Endothelial cell of umbilical vein (primary cell): ENCODE measurements around the gene CLEC4M. TPM values are rescaled to one million over a fixed set of nuclear protein-coding genes. Genes with fewer than 3 reads are reported as not detected.

Source experiments
- BruUV-seq: library from RNA; stranded (reverse); fragments of 400-500 nt; replicated peaks from 2 replicates; lab custom pipeline; 2021; lab: Mats Ljungman, UMichigan
- CTCF ChIA-PET: fragments of 300-600, 350-600 bp; sonication (Branson Sonifier 250); formaldehyde crosslinking; loops from one replicate; lab custom pipeline; 2021; ENCODE audit warnings: antibody characterized with exemption, inconsistent platforms; lab: Charles Lee
- POLR2A ChIA-PET: fragments of 300-600, 350-600 bp; sonication (Branson Sonifier 250); formaldehyde crosslinking; loops from one replicate; lab custom pipeline; 2021; ENCODE audit warnings: antibody characterized with exemption, inconsistent platforms; lab: Charles Lee
- DNase-seq: peaks from one replicate; pipeline ENCODE4 v3.0.0-alpha.2; 2011; ENCODE audit warnings: low read depth, low spot score
- FAIRE-seq: peaks from 2 replicates; lab custom pipeline; 2011; peaks lifted over from hg19 to GRCh38; lab: Jason Lieb, UNC
- H2AFZ ChIP-seq: 2 replicates; pipeline ENCODE4 v1.6.0; 2012; ENCODE audit warnings: low read depth, low read length, control low read depth, inconsistent platforms
- H3K27ac ChIP-seq: 2 replicates; pipeline ENCODE4 v1.5.1; 2011; ENCODE audit warnings: low read depth, mild to moderate bottlenecking, control low read depth, low read length, moderate library complexity; ENCODE audit not compliant: insufficient read depth
- H3K27me3 ChIP-seq, 2 experiments: 2 replicates each; pipeline versions ENCODE4 v1.6.0 to v1.6.1; 2011; ENCODE audit warnings: low read length in 2 of 2, mixed read lengths in 1 of 2; ENCODE audit not compliant: control insufficient read depth in 2 of 2, insufficient read depth in 2 of 2
- H3K36me3 ChIP-seq, 2 experiments: 2 replicates in 1 of 2; 3 replicates in 1 of 2; pipeline ENCODE4 v1.5.1; 2011; ENCODE audit warnings: low read length in 2 of 2, mild to moderate bottlenecking in 1 of 2, moderate library complexity in 1 of 2; ENCODE audit not compliant: control insufficient read depth in 2 of 2, insufficient read depth in 2 of 2; ENCODE audit errors: extremely low read depth in 1 of 2
- H3K4me1 ChIP-seq: 3 replicates; pipeline ENCODE4 v1.5.1; 2011; ENCODE audit warnings: mild to moderate bottlenecking, low read length; ENCODE audit not compliant: control insufficient read depth, insufficient read depth; ENCODE audit errors: extremely low read depth
- H3K4me2 ChIP-seq: 2 replicates; pipeline ENCODE4 v1.6.1; 2011; ENCODE audit warnings: low read length, control low read depth, mixed read lengths; ENCODE audit not compliant: insufficient read depth
- H3K4me3 ChIP-seq, 3 experiments: fragments of 200-600 bp in 1 of 3; sonication (generic), shearing (Covaris generic) in 1 of 3; replicated peaks in 1 of 3; 2 replicates each; pipeline ENCODE4 v1.5.1; 2011 to 2016; ENCODE audit warnings: control low read depth in 3 of 3, low read length in 3 of 3, mild to moderate bottlenecking in 2 of 3, inconsistent platforms in 1 of 3, low read depth in 1 of 3, moderate library complexity in 1 of 3; ENCODE audit not compliant: insufficient read depth in 1 of 3
- H3K79me2 ChIP-seq: 2 replicates; pipeline ENCODE4 v1.6.0; 2012; ENCODE audit warnings: low read length, inconsistent platforms; ENCODE audit not compliant: control insufficient read depth, insufficient read depth
- H3K9ac ChIP-seq: replicated peaks from 2 replicates; pipeline ENCODE3; 2011; ENCODE audit warnings: low read length, control low read depth; ENCODE audit not compliant: insufficient read depth; ENCODE audit errors: extremely low read depth
- H3K9me1 ChIP-seq: replicated peaks from 3 replicates; pipeline ENCODE4 v1.6.0; 2011; ENCODE audit warnings: mild to moderate bottlenecking, low read length; ENCODE audit not compliant: control insufficient read depth, insufficient read depth; ENCODE audit errors: extremely low read depth
- H3K9me3 ChIP-seq: replicated peaks from 2 replicates; pipeline ENCODE4 v1.5.1; 2012; ENCODE audit warnings: low read length, inconsistent platforms; ENCODE audit not compliant: control insufficient read depth, insufficient read depth
- H4K20me1 ChIP-seq: replicated peaks from 2 replicates; pipeline ENCODE3; 2011; ENCODE audit warnings: mild to moderate bottlenecking, low read length; ENCODE audit not compliant: control insufficient read depth, insufficient read depth; ENCODE audit errors: extremely low read depth
- FOS ChIP-seq: IDR thresholded peaks from 2 replicates; pipeline ENCODE4 v1.6.1; 2011; ENCODE audit warnings: mild to moderate bottlenecking, low read length, moderate library complexity, borderline replicate concordance; ENCODE audit not compliant: insufficient read depth
- JUN ChIP-seq: IDR thresholded peaks from 2 replicates; pipeline ENCODE4 v1.6.1; 2011; ENCODE audit warnings: borderline replicate concordance, low read depth; ENCODE audit not compliant: insufficient read length, insufficient read depth
- POLR2A ChIP-seq: IDR thresholded peaks from 2 replicates; pipeline ENCODE4 v1.6.1; 2012; ENCODE audit warnings: low read depth, mild to moderate bottlenecking, control low read depth, low read length
- POLR2AphosphoS5 ChIP-seq: IDR thresholded peaks from 2 replicates; pipeline ENCODE4 v1.6.1; 2012; ENCODE audit warnings: low read depth, mild to moderate bottlenecking, control low read depth, low read length, moderate library complexity; ENCODE audit not compliant: insufficient read depth
- dilution Hi-C: fragments of 300-500 bp; cut with MboI; formaldehyde crosslinking; loops from one replicate; pipeline ENCODE4 v1.15.0; 2019; ENCODE audit warnings: low sequenced_read_pairs; ENCODE audit not compliant: extremely low pct_ligation_motif_present
- intact Hi-C: fragments of 100-400 bp; cut with micrococcal nuclease; formaldehyde crosslinking; loops from one replicate; pipeline ENCODE4 v1.10.0; 2022
- polyA plus RNA-seq, 4 experiments: library from polyadenylated mRNA; depleted of rRNA in 3 of 4; stranded (reverse) in 3 of 4; unstranded in 1 of 4; fragments of >200 nt; gene quantifications; 2 replicates each; pipeline versions ENCODE4 v1.2.1 to v1.2.3, GENCODE V29; 2011 to 2012; ENCODE audit warnings: missing spikeins in 1 of 4
- total RNA-seq: library from RNA; stranded (reverse); gene quantifications from 2 replicates; pipeline ENCODE4 v1.2.3, GENCODE V29; 2021
- TF ChIP-seq, protein P1 (sequence below), 2 donors: IDR thresholded peaks; 1 replicate in 1 of 2; 2 replicates in 1 of 2; pipeline ENCODE4 v1.5.1; 2011; ENCODE audit warnings: low read length in 2 of 2, mild to moderate bottlenecking in 2 of 2, moderate library complexity in 2 of 2, control low read depth in 1 of 2, inconsistent platforms in 1 of 2, low read depth in 1 of 2; ENCODE audit not compliant: insufficient read depth in 1 of 2; ENCODE audit errors: extremely low read depth in 1 of 2
- TF ChIP-seq, protein P2 (sequence below): IDR thresholded peaks from 2 replicates; pipeline ENCODE4 v1.6.1; 2011; ENCODE audit not compliant: insufficient read depth, insufficient read length

CLEC4M gene
- total and polyA plus RNA-seq, 2 donors (not counting 3 experiments of a cell fraction or from before 2014, with no cell fraction given) = 0.46 to 1.0 TPM

DNA sequence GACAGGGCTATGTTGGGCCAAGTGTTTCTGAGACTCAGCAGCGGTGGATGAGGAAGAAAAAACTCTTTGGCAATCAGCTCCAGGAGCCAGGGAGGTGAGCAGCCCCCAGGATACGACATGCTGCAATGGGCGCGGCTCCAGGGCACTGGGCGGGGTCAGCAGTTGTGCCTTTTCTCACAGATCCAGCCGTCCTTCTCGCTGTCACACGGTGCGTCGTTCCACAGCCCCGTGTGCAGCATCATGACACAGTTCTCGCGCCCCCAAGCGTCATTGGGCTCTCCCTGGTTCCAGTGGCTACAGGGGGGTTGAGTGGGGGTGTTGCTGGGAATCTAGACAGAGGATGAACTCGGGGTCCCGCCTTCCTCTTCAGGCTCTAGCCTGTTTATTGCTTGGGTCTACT is 33.8 kb upstream of the CLEC4M start:
- no peak for FAIRE-seq
- dilution Hi-C loops (no loop called here), intact Hi-C loops (no loop called here)
- TF ChIP-seq JUN = no peak
- TF ChIP-seq FOS = no peak
- TF ChIP-seq, protein P1, sequence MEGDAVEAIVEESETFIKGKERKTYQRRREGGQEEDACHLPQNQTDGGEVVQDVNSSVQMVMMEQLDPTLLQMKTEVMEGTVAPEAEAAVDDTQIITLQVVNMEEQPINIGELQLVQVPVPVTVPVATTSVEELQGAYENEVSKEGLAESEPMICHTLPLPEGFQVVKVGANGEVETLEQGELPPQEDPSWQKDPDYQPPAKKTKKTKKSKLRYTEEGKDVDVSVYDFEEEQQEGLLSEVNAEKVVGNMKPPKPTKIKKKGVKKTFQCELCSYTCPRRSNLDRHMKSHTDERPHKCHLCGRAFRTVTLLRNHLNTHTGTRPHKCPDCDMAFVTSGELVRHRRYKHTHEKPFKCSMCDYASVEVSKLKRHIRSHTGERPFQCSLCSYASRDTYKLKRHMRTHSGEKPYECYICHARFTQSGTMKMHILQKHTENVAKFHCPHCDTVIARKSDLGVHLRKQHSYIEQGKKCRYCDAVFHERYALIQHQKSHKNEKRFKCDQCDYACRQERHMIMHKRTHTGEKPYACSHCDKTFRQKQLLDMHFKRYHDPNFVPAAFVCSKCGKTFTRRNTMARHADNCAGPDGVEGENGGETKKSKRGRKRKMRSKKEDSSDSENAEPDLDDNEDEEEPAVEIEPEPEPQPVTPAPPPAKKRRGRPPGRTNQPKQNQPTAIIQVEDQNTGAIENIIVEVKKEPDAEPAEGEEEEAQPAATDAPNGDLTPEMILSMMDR (IDR thresholded peaks at IDR 0.05; ENCODE audit: extremely low read depth in 1 of 2, insufficient read depth in 1 of 2, low read depth in 1 of 2, low read length in 2 of 2) = no peak
- TF ChIP-seq POLR2A = no peak
- TF ChIP-seq, protein P2, sequence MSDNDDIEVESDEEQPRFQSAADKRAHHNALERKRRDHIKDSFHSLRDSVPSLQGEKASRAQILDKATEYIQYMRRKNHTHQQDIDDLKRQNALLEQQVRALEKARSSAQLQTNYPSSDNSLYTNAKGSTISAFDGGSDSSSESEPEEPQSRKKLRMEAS = no peak
- TF ChIP-seq POLR2AphosphoS5 = no peak
- Histone ChIP-seq H3K4me3 (no peak overlapping the region), H3K36me3 (no peaks in the 10 kb centered on the region), H3K9ac (no peak overlapping the region), H2AFZ (no peak overlapping the region), H3K27me3 (peaks cover 33 to 38% of the 10 kb centered on the region in 2 experiments), H3K27ac (no peak overlapping the region), H3K9me3 (no peaks in the 10 kb centered on the region), H3K4me1 (no peaks in the 10 kb centered on the region), H3K4me2 (no peak overlapping the region), H3K79me2 (no peaks in the 10 kb centered on the region), H3K9me1 (no peaks in the 10 kb centered on the region), H4K20me1 (no peaks in the 10 kb centered on the region)
- ChIA-PET CTCF (interaction anchor here (1.1 kb wide), 1 partner anchor 48 kb away, joined by 3 read pairs; the partner anchor contains the start of gene TRAPPC5), POLR2A (no interaction called here)
- no peak for DNase-seq
- BruUV-seq = no TSS peak
